HG03342 (cell line): ENCODE results near the gene DPP6.

ENCODE experiments used
- ATAC-seq: cut with Tn5 transposase; IDR thresholded peaks from one replicate; pipeline ENCODE4 v1.9.1; 2021; ENCODE audit warnings: mild to moderate bottlenecking, moderate library complexity; ENCODE audit not compliant: unreplicated experiment

DPP6 gene

DNA sequence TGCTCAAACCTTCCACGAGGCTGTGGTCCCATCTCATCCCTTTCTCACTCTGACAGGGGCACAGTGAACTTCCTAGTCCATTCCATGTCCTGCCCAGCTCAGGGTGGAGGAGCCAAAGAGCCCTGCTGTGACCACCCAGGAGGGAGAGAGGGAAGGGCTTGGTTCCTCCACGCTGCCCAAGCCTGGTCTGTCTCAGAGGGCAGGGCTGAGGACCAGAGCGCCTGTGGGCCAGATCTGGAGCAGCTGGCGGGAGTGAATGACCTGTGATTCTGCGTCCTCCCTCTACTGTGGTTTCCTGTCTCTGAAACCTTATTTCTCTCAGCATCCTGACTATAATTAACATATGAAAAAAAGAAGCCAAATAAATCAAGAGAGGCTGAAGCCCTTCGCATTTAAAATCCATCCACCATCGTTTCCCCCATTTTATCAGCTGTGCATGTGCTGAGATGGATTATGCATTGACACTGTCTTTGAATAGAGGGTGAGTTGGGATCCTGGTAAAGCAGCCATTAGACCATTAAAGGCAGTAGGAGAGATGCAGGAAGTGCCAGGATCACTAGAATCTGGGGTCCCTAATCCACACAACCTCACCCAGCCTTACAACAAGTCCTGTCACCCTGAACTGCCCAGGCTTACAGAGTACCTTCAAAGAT, 165.6 kb downstream of the DPP6 start:
- ATAC-seq, result no peak

DNA sequence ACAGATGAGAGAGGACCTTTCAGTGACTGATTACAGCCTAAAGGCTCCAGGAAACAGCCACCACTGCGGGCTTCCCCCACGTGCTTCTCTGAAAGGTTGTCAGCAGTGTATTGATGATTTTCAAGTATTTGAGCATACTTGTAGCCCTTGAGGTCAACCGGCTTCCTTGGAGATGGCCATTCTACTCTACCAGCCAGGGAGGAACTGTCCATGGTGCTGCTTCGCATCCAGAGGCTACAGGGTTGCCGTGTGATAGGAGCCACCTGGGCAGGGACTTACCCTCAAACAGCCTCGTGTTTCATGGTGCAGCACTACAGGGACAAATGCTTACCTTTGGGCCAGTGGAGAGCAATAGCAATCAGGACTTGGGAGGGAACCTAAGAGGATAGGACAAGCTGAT, 179.5 kb downstream of the DPP6 start:
- no peak for ATAC-seq

DNA sequence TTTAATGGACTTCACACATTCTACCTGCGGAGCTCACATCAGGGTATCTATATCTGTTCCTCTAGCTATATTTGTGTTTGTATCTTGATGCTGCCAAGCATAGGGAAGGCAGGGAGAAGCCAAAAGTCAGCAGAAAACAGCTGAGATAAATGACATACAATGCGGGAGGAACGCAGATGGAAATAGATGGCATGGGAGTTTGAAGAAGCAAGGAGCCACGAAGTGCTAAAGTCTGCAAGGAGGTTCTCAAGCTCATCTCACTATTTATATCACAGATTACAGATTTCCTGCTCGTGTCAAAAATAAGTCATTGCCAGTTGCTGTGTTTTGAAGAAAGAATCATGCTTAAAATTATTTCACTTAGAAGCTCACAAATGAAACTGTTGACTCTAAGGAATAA, 180.5 kb downstream of the DPP6 start:
- ATAC-seq, result no peak

DNA sequence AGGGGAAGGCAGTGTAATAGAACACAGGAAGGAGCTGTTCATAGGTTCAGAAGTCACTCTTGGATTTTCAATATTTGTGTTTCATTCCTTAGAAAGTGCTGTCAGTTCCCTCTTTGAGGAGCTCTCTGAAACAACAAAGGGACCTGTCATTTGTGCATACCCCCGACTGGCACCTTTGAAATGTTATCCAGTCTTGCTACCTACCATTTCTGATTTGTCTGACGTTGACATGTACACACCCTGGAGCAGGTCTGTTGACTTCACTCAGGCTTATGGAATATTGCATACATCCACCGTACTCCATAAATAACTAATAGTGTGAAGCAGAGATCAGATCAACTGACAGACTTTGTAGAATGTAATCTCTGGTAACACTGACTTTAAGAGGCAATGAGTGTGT, 189.8 kb downstream of the DPP6 start:
- ATAC-seq, result no peak

DNA sequence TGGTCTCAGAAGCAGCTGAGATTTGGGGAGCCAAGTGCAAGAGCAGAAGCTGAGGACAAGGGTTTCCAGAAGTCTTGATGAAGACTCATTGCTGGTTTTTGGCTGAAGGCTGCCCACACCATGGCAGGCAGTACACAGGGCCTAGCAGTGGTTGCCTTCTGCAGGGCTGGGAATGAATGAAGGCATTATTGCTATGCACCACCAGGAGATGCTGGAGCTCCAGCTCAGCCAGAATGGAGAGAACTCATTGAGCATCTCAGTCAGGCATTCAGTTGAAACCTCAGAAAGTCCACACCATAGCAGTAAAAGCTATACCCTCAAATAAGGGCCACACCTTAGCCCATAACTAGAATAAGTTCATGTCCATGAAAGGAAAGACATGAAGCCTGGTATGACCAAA, 190.5 kb downstream of the DPP6 start:
- ATAC-seq, result no peak

DNA sequence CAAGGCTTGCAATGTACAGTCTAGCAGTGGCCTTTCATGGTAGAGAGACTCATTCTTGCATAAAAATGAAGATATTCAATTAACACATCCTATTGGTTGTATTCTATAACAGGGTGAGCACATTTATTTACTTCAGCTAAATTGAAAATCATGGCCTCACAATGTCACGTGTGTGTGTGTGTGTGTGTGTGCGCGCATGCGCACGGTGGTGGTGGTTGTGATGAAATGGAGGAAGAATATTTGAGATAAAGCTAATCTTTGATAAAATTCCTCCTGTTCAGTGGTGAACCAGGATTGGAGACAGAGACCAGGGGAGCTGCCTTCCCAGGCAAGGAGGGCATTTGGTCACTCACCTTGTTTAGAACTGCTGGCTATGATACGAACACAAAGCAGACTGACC, 199.8 kb downstream of the DPP6 start:
- no peak for ATAC-seq

DNA sequence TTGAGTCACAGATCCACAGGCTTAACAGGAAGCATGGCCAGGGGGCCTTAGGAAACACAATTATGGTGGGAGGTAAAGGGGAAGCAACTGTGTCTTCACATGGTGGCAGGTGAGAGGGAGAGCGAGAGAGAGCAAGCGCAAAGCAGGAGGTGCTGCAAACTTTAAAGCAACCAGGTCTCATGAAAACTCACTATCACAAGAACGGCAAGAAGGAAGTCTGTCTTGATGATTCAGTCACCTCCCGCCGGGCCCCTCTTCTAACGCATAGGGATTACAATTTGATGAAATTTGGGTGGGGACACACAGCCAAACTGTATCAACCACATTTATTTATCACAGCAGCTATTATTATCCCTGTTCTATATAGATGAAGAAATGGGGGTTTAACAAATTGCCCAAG, 201.6 kb downstream of the DPP6 start:
- ATAC-seq, result no peak

DNA sequence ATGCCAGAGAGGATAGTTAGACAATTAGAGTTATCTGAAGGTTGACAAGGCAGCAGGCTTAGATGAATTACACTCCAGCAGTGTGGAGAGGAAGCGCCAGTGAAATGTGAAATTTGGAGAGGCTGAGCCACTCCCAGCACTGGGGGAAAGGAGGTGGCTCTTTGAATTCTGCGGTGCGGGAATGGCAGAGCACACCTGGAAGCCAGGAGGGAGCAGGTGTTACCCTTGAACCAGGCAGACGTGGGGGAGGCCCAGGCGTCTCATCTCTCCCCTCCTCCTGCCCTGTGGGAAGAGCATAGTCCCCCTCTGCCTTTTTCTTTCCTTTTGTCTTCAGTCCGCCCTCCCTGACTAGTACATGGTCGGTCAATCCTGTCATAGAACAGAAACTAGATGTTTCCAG, 203.1 kb downstream of the DPP6 start:
- no peak for ATAC-seq

DNA sequence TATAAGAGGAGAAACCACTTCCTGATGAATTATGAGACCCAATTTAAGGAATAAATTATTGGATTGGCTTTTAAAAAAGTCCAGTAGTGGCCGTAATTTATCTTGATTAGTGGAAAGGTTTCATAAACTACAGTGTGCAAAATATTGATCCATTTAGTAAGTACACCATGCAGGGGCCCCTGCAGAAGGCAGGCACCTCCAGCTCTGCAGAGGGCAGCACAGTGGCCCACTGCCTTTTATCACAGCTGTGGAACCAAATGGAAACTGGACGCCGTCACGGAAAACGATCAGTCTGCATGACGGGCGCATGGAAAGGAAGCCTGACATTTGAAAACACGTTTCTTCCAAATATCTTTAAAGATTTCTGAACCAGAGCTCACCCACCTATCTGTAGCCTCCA, 204.0 kb downstream of the DPP6 start:
- no peak for ATAC-seq

DNA sequence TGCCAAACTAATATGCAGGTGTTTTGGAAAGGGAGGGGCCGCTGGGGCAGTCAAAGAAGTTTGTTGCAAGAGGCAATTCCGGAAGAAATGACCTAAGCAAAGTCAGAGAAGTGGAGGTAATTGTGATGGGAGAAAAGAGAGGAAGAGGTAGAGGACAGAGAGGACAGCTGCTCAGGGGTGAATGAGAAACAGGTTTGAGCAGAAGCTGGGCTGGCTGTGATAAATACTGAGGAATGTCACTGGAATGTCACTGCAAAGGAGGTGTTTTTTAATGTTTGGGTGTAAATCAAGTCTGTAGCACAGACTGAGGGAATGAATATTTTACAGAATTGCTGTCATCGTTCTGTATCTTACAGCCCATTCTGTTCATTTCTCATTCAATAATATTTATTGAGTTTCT, 207.2 kb downstream of the DPP6 start:
- ATAC-seq, result no peak

DNA sequence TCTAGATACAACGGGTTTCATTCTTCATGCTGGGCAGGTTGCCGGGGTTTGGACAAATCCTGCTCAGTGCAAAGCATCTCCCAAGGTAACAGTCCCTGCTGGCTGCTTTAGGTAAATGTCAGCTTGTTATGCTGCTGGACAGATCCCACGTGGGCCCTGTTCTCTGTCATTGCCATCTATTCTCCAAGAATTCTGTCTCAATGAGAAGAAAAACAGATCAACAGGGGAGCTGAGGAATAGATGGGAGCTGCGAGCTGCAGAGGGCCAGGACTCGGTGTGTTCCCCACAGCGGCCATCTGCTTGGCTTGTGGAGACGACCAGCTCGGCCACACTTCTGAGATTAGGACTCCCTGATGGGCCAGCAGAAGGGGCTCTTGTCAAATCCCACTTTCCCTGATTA, 235.2 kb downstream of the DPP6 start:
- ATAC-seq, result no peak

DNA sequence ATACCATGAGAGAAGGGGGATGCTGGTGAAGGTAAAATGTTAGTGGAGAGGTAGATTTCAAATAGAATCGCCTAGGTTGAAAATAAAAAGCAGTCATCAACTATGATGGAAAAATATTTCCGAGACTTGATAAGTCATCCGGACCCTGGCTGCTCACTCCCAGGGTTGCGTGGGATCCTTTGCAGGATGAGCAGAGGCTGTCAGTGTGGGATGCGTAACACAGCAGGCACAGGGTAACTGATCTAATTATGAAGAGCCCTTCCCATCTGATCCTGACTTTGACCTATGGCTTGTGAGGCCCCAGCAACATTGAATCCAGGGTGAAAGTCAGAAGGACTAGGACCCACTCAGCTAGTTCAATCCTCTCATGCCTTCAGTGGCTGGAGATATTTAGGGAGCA, 236.9 kb downstream of the DPP6 start:
- ATAC-seq, result no peak

DNA sequence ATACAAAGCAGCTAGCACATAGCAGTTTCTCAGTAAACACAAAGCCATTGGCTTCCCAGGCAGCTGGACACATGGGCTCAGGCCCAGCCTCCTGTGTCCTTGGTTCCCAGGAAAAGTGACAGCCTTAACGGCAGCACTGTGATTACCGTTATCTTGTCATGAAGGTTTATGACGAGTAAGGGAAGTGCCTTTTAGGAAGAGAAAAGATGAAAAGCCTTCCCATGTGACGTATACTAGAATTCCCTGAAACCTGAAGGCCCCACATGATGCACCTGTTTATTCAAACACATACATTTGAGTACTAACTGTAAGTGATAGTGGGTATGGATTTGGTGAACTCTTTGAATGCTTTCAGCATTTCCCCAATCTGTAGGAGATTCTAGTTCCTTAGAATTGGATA, 244.2 kb downstream of the DPP6 start:
- ATAC-seq, result no peak

DNA sequence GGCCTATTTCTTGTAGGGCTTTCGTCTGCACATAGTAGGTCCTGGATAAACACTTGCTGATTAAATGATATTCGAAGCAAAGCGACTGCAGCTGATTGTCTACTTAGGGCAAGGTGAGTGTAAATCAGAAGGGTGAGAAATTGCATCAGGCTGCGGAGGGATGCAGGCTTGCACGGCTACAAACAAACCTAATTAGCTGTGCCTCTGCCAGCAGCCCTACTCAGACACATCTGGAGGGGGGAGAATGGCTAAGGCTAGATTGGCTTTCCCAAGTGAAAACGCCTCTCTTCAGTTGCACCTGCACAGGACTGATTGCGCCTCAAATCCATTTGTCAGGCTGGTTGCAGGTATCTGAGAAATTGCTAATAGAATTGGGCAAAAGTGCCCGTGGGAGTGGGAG, 247.5 kb downstream of the DPP6 start:
- no peak for ATAC-seq

DNA sequence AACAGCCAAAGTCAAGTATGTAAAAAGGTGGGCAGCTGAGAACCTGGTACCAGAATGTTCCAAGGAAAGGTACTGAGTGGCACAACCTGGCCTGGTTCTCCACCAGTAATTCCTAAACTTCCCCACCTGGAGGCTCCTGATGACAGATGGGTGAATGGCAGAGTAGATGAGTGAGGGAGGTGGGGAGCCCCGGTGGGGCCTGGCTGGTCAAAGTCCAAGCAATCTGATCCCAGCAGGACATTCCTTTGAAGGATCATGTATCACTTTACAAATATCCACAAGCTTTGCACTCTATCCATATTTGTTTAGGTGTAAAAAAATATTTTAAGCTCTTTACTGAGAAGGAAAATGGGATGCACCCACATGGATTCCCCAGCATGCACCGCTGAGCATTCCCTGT, 250.2 kb downstream of the DPP6 start:
- ATAC-seq, result no peak

DNA sequence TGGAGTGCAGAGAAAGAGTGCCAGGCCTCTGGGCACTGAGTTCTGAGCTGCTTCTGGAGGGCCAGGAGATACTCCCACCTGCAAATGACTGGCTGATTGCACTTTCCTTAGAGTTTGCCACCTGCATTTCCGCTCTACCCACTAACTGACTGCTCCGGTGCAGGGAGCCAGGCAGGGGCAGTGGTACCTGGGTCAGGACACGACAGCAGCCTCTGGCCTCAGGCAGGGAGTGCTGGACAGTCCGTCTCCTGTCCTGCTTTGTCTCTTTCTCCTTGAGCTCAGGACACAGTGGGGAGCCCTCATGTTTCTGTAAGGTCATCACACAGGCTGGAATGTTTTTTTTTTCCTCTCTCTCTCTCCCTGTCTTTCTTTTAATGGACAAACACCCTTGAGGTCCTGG, 252.0 kb downstream of the DPP6 start:
- no peak for ATAC-seq

DNA sequence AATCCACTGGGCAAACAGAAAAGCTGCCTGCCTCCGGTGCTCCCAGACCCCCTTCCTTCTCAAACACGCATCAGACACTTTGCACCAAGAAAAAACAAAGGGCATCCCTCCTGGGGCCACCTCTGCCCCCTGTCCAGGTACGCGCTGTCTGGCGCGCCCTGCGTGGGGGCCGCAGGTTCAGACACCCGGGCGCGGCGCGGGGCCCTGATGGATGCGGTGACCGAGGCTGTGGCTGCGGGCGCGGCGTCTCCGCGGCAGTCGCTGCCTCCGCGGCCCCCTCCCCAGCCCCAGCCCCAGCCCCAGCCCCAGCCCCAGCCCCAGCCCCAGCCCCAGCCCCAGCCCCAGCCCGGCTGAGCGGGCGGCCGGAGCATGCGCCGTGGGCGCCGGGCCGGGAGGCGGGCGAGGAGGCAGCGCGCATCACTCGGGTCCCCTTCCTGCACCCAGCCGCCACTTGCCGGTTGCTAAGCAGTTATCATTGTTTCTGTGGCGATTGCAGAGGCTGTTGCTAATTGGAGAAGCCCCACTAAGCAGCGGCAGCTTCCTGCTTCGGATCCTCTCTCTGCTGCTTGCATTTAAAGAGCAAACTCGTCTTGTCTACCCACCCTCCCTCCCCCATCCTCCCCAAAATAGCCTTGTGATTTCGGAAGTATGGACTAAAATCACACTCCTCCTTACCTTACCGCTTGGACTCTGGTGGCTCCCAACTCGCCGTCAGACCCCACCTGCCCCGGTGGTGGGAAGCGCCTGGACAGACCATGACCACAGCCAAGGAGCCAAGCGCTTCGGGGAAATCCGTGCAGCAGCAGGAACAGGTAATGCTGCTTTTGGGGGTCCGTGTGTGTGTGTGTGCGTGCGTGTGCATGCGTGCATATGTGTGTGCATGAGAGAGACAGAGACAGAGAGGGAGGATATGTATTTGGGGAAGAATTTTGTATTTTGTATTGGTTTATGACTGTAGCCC, 252.8 kb downstream of the DPP6 start:
- no peak for ATAC-seq

DNA sequence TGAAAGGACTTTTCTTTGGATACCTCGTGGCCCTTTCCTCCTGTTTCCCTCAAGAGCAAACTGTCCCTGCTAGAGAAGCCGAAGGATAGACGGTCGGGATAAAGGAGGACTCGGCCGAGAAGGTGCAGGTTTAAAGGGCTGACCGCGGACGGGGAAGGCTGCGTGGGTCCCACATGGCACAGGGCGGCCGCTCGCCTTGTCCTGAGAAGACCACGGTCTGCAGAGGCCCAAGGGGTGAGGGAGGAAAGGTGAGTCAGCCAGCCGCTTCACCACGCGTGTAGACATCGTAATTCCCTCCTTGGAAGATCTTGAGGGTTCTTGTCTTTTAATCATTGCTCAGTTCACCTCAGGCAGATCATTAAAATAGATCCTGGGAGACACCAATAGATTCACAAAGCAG, 253.8 kb downstream of the DPP6 start:
- no peak for ATAC-seq

DNA sequence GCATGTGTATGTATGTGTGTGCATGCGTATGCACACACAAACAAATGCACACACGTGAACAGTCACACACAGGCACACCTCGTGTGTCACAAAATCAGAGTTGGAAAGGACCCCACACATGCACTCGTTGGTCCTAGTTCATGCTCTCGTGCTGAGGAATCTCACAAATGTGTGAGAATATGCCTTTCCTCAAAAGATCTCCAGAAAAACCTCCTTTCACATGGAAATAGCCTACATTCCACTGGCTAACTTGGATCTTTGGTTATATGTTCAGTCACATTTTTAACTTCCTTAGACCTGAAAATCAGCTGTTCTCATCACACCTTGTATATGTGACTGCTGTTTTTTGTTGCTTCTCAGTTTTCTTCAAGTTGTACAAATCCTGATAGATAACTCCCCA, 256.7 kb downstream of the DPP6 start:
- ATAC-seq, result no peak

DNA sequence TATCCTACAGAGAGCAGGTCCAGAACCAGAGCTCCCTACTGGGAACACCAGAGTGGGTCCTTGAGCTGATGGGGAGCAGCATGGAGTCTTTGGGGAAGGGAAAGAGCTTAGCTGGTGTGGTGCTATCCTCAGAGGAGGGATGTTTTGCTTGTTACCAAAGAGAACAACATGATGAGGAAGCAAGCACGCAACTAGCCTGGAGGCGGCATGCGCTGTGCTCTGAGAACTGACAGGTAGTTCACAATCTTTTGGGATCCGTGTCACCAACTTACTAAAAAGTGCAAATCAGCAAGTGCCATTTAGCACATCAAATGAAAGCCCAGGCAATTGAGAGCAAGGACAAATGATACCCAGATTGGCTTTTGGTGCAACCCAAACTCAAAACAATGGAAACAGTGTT, 257.9 kb downstream of the DPP6 start:
- ATAC-seq, result no peak

DNA sequence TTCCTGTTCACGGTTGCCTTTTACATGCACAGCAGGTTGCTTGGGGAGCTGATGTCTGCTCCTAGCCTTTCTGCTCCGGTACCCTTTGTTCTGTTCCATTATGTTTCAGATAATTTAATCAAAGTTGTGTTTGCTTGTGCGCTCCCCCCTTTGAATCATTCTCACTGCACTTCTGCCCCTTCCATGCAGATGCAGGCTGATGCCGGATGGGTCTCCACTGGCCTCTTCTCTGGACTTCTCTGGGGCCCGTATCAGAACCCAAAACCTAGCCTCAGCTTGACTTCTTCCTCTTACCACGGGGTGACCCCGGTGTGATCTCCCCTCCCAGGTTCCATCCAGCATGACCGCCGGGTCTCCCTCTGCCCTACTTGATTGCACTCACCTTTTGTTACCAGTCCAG, 272.0 kb downstream of the DPP6 start:
- no peak for ATAC-seq

DNA sequence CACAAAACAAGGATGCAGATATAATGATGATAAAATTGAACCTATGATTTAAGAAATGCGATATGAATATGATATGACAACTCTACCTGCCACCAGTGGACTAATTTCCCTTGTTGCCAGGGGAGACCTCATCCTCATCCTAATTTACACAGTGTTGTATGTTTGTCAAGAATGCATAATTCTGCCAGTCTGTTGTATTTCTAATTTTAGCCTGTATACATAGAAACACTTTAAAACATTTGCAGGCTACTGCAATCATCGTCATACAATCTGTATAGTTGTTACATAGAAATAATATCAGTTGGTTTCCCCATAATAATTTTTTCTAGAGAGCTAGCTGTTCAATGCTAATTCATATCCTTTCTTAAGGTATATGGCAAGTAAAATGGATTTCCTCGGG, 274.2 kb downstream of the DPP6 start:
- no peak for ATAC-seq

DNA sequence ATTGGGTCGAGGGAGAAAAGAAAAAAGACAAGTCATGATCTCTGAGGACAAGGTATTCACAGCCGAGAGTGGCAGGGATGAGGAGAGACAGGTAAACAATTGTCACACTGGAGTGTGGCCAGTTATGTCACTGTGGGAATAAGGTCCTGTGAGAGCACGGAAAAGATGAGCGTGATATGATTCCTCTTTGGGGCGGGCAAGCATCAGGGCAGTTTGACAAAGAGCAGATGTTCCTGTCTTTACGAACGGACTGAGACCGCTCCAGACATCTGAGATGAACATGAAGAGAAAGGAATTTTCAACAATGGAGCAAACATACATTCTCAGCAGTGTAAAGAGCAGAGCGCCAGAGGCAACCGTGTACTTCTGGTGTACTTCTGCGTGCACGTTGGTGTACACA, 278.1 kb downstream of the DPP6 start:
- no peak for ATAC-seq
